ENCODE data around the gene CENPW. TPM values are rescaled to one million over a fixed set of nuclear protein-coding genes. Genes with fewer than 3 reads are reported as not detected.

CENPW gene
- total RNA-seq, 2 donors from 2014 or later = 1.3 to 1.9 TPM

- no peak for ATAC-seq
- intact Hi-C loops (cut with DNase I) = no loop called here
- no peak for DNase-seq
Observed at GRCh38 chr6:126367849-126368248, 27.9 kb downstream of the CENPW start.

- no peak for DNase-seq
- ATAC-seq = no peak
- intact Hi-C loops (cut with DNase I) = no loop called here
Observed at GRCh38 chr6:126372626-126373025, 32.7 kb downstream of the CENPW start.

- DNase-seq = no peak
- no peak for ATAC-seq
- intact Hi-C loops (cut with DNase I) = no loop called here
Observed at GRCh38 chr6:126373344-126373743, 33.4 kb downstream of the CENPW start.

- intact Hi-C loops (cut with DNase I) = no loop called here
- DNase-seq = no peak
- no peak for ATAC-seq
Observed at GRCh38 chr6:126374372-126374771, 34.5 kb downstream of the CENPW start.

- intact Hi-C loops (cut with DNase I) = no loop called here
- DNase-seq = no peak
- ATAC-seq = no peak
Observed at GRCh38 chr6:126376682-126377081, 36.8 kb downstream of the CENPW start.

GRCh38 chr6:126377594-126378153 lies 37.8 kb downstream of the CENPW start:
- DNase-seq (no peak), ATAC-seq (no peak)
- intact Hi-C loops (cut with DNase I) = no loop called here

GRCh38 chr6:126380072-126380583 lies 40.2 kb downstream of the CENPW start:
- DNase-seq = no peak
- ATAC-seq = no peak
- intact Hi-C loops (cut with DNase I) = no loop called here

- DNase-seq (no peak), ATAC-seq (no peak)
- intact Hi-C loops (cut with DNase I) = no loop called here
Observed at GRCh38 chr6:126381498-126381897, 41.6 kb downstream of the CENPW start.

- DNase-seq = no peak
- ATAC-seq = no peak
- intact Hi-C loops (cut with DNase I) = no loop called here
Observed at GRCh38 chr6:126383203-126383602, 43.3 kb downstream of the CENPW start.

GRCh38 chr6:126385536-126385935 lies 45.6 kb downstream of the CENPW start:
- DNase-seq = no peak
- intact Hi-C loops (cut with DNase I) = no loop called here
- no peak for ATAC-seq

- DNase-seq (no peak), ATAC-seq (no peak)
- intact Hi-C loops (cut with DNase I) = no loop called here
Observed at GRCh38 chr6:126388104-126388598, 48.2 kb downstream of the CENPW start.

GRCh38 chr6:126396131-126396530 lies 56.2 kb downstream of the CENPW start:
- intact Hi-C loops (cut with DNase I) = no loop called here
- DNase-seq (no peak), ATAC-seq (no peak)
